Astrocyte (in vitro differentiated cells and primary cell): Measurements from ENCODE around the gene DTNB. TPM values are rescaled to one million over a fixed set of nuclear protein-coding genes. Genes with fewer than 3 reads are reported as not detected.

Experiments
- DNase-seq: peaks from one replicate; pipeline ENCODE4 v3.0.0-alpha.2; 2010; ENCODE audit warnings: low read depth
- FAIRE-seq: peaks from 2 replicates; lab custom pipeline; 2011; peaks lifted over from hg19 to GRCh38; lab: Jason Lieb, UNC
- H2AFZ ChIP-seq: 2 replicates; pipeline ENCODE4 v1.6.0; 2012; ENCODE audit warnings: low read depth, low read length, inconsistent platforms
- H3K27ac ChIP-seq: 2 replicates; pipeline ENCODE4 v1.5.1; 2011; ENCODE audit warnings: low read depth, low read length, inconsistent platforms
- H3K27me3 ChIP-seq: 2 replicates; pipeline ENCODE4 v1.6.0; 2011; ENCODE audit warnings: low read length, inconsistent platforms; ENCODE audit not compliant: insufficient read depth
- H3K36me3 ChIP-seq: 2 replicates; pipeline ENCODE4 v1.5.1; 2011; ENCODE audit warnings: low read length, inconsistent platforms; ENCODE audit not compliant: insufficient read depth
- H3K4me1 ChIP-seq: 2 replicates; pipeline ENCODE4 v1.5.1; 2011; ENCODE audit warnings: low read length, inconsistent platforms; ENCODE audit not compliant: insufficient read depth
- H3K4me2 ChIP-seq: 2 replicates; pipeline ENCODE4 v1.6.0; 2012; ENCODE audit warnings: low read length, inconsistent platforms
- H3K4me3 ChIP-seq: 2 replicates; pipeline ENCODE4 v1.5.1; 2011; ENCODE audit warnings: low read depth, mild to moderate bottlenecking, low read length, inconsistent platforms; ENCODE audit not compliant: insufficient read depth
- H3K79me2 ChIP-seq: 2 replicates; pipeline ENCODE4 v1.6.0; 2012; ENCODE audit warnings: mild to moderate bottlenecking, low read length, inconsistent platforms; ENCODE audit not compliant: insufficient read depth
- H3K9ac ChIP-seq: 2 replicates; pipeline ENCODE4 v1.6.0; 2012; ENCODE audit warnings: mild to moderate bottlenecking, low read length, inconsistent platforms
- H3K9me3 ChIP-seq: 2 replicates; pipeline ENCODE4 v1.5.1; 2012; ENCODE audit warnings: low read depth, mild to moderate bottlenecking, low read length, inconsistent platforms; ENCODE audit not compliant: insufficient read depth
- H4K20me1 ChIP-seq: 2 replicates; pipeline ENCODE4 v1.6.0; 2012; ENCODE audit warnings: low read length, inconsistent platforms; ENCODE audit not compliant: insufficient read depth
- H3K27ac Mint-ChIP-seq: one replicate; pipeline ENCODE4 v1.8.0; 2021; ENCODE audit warnings: mild to moderate bottlenecking, mixed read lengths; ENCODE audit not compliant: unreplicated experiment
- H3K27me3 Mint-ChIP-seq: one replicate; pipeline ENCODE4 v1.8.0; 2021; ENCODE audit warnings: low read depth, mixed read lengths; ENCODE audit not compliant: unreplicated experiment
- H3K36me3 Mint-ChIP-seq: one replicate; pipeline ENCODE4 v1.8.0; 2021; ENCODE audit warnings: low read depth, mixed read lengths; ENCODE audit not compliant: unreplicated experiment
- H3K4me1 Mint-ChIP-seq: one replicate; pipeline ENCODE4 v1.8.0; 2021; ENCODE audit warnings: low read depth, mixed read lengths; ENCODE audit not compliant: unreplicated experiment
- H3K4me3 Mint-ChIP-seq: one replicate; pipeline ENCODE4 v1.8.0; 2021; ENCODE audit warnings: mild to moderate bottlenecking, moderate library complexity, mixed read lengths; ENCODE audit not compliant: unreplicated experiment
- H3K9me3 Mint-ChIP-seq: one replicate; pipeline ENCODE4 v1.8.0; 2021; ENCODE audit warnings: mild to moderate bottlenecking, mixed read lengths; ENCODE audit not compliant: unreplicated experiment
- EZH2 ChIP-seq: IDR thresholded peaks from 2 replicates; pipeline ENCODE4 v1.6.1; 2012; ENCODE audit warnings: mild to moderate bottlenecking, low read length, inconsistent platforms; ENCODE audit not compliant: insufficient read depth
- total RNA-seq: library from RNA; stranded (reverse); gene quantifications from 2 replicates; pipeline ENCODE4 v1.2.1, GENCODE V29; 2021
- TF ChIP-seq, protein P1 (sequence below): IDR thresholded peaks from 2 replicates; pipeline ENCODE4 v1.5.1; 2011; ENCODE audit warnings: low read depth, mild to moderate bottlenecking, inconsistent platforms, low read length, moderate library complexity; ENCODE audit not compliant: insufficient read depth

DTNB gene
- total RNA-seq, 1 donor from 2014 or later: 5.1 TPM

DNA sequence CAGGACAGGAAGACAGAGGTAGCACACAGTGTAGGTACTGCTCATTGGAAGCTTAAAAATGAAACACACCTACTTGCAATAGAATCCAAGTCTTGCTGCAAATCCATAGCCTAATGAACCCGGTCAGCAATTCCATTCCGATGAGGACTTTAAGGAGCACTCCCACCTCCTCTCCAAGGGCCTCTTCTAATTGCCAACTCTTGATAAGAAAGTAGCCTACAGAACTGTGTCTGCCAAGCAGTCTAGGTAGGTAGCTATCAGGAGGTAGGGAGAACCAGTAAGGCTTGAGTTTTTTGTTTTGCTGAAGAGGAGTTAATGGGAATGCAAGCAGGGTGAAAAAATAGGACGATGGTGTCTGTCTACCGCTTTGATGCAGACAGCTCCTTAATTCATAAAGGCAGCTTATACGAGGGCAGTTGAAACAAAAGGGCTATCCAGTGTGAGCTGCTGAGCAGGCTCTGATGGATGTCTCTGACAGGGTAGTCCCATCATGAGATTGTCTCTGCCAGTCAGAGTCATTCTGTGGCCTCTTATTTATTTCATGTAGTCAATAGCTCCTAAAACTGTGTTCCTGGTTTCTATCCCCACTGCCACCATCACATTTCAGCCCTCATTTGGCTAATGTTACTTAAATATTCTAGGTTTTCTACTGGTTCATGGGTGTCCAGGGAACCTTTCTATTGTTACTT is 176.0 kb downstream of the DTNB start:
- TF ChIP-seq, protein P1, sequence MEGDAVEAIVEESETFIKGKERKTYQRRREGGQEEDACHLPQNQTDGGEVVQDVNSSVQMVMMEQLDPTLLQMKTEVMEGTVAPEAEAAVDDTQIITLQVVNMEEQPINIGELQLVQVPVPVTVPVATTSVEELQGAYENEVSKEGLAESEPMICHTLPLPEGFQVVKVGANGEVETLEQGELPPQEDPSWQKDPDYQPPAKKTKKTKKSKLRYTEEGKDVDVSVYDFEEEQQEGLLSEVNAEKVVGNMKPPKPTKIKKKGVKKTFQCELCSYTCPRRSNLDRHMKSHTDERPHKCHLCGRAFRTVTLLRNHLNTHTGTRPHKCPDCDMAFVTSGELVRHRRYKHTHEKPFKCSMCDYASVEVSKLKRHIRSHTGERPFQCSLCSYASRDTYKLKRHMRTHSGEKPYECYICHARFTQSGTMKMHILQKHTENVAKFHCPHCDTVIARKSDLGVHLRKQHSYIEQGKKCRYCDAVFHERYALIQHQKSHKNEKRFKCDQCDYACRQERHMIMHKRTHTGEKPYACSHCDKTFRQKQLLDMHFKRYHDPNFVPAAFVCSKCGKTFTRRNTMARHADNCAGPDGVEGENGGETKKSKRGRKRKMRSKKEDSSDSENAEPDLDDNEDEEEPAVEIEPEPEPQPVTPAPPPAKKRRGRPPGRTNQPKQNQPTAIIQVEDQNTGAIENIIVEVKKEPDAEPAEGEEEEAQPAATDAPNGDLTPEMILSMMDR: no peak
- TF ChIP-seq EZH2: no peak
- H2AFZ ChIP-seq: no peak overlapping the region

DNA sequence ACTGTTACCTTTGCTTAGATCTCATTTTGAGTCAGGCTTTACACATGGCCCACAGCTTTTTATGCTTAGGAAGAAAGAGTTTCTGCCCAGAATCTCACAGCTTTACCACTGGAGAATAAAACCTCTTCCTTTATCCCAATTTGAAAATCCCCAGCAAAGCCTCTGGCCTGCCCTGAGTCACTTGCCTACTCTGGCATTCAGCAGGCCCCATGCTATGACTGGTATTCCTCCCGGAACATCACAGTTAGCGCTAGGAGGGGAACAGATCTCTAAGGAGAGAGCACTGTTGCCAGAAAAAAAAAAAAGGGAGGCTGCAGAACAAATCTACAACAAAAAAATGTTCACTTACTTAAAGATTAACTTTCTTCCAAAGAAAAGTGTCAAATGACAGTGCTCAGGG is 178.8 kb downstream of the DTNB start:
- no peaks in the 10 kb centered on the region for H3K36me3 ChIP-seq
- FAIRE-seq (peak; percentile 34), DNase-seq (peak; percentile 67)
- no peaks in the 10 kb centered on the region for H3K79me2 ChIP-seq
- no peak overlapping the region for H3K4me3 ChIP-seq
- H3K4me2 ChIP-seq: no peak overlapping the region
- no peaks in the 10 kb centered on the region for H3K27me3 ChIP-seq
- Mint-ChIP-seq H3K4me1 (peaks cover 29% of the 10 kb centered on the region), H3K4me3 (no peak overlapping the region), H3K36me3 (peaks cover 3% of the 10 kb centered on the region), H3K27ac (peak overlapping the region; percentile 80), H3K9me3 (no peaks in the 10 kb centered on the region), H3K27me3 (no peaks in the 10 kb centered on the region)
- H3K4me1 ChIP-seq: peaks cover 12% of the 10 kb centered on the region
- H2AFZ ChIP-seq: no peak overlapping the region
- H3K9me3 ChIP-seq: no peaks in the 10 kb centered on the region
- no peaks in the 10 kb centered on the region for H4K20me1 ChIP-seq
- H3K9ac ChIP-seq: no peak overlapping the region
- no peak overlapping the region for H3K27ac ChIP-seq
- TF ChIP-seq, protein P1: no peak
- no peak for TF ChIP-seq EZH2

More for the DNA sequence above, 176.0 kb downstream of the DTNB start:
- Histone ChIP-seq H3K36me3 (no peaks in the 10 kb centered on the region), H3K9ac (no peak overlapping the region), H3K79me2 (no peaks in the 10 kb centered on the region), H3K4me2 (no peak overlapping the region), H3K27ac (no peak overlapping the region), H3K4me1 (peaks cover 7% of the 10 kb centered on the region), H3K27me3 (no peaks in the 10 kb centered on the region), H4K20me1 (no peaks in the 10 kb centered on the region), H3K4me3 (no peak overlapping the region), H3K9me3 (no peaks in the 10 kb centered on the region)
- Mint-ChIP-seq H3K27ac (no peak overlapping the region), H3K9me3 (no peaks in the 10 kb centered on the region), H3K27me3 (peaks cover 6% of the 10 kb centered on the region), H3K4me1 (peaks cover 18% of the 10 kb centered on the region), H3K36me3 (peaks cover 3% of the 10 kb centered on the region), H3K4me3 (no peak overlapping the region)
- DNase-seq: no peak
- FAIRE-seq: no peak

DNA sequence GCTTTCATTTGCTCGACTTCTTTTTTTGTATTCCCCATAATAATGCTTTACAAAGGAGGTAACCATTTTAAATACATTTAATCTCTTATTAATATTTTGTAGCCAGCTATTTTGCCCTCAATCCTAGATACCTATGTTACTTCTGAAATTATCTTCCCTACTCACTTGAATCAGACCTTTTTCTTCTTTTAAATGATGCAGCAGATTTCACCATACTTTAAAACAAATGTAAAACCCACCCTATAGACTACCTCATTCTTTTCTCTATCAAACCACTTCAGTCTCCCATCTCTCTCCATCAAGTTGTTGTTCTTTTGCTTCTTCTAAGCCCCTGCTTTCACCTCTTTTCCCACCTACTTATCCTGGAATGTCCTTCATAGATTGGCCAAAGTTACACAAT is 180.2 kb downstream of the DTNB start:
- Mint-ChIP-seq H3K4me1 (peaks cover 29% of the 10 kb centered on the region), H3K27me3 (peaks cover 1% of the 10 kb centered on the region), H3K36me3 (peaks cover 3% of the 10 kb centered on the region), H3K9me3 (peaks cover under 1% of the 10 kb centered on the region), H3K27ac (no peak overlapping the region), H3K4me3 (peak overlapping the region; percentile 52)
- Histone ChIP-seq H3K4me1 (peaks cover 12% of the 10 kb centered on the region), H3K79me2 (no peaks in the 10 kb centered on the region), H4K20me1 (no peaks in the 10 kb centered on the region), H3K9ac (no peak overlapping the region), H3K36me3 (no peaks in the 10 kb centered on the region), H2AFZ (no peak overlapping the region), H3K9me3 (no peaks in the 10 kb centered on the region), H3K27me3 (no peaks in the 10 kb centered on the region), H3K4me2 (no peak overlapping the region), H3K27ac (no peak overlapping the region), H3K4me3 (no peak overlapping the region)
- FAIRE-seq: no peak
- no peak for DNase-seq
- TF ChIP-seq, protein P1: no peak
- TF ChIP-seq EZH2: no peak
